Heart left ventricle (tissue), 13 donors: ENCODE results near the gene BTBD1.

Source experiments
- POLR2A ChIP-seq, 2 donors: fragments of 450-650 bp; IDR thresholded peaks; one replicate each; pipeline ENCODE4 v1.6.1; 2017; ENCODE audit warnings: antibody characterized with exemption in 2 of 2, mild to moderate bottlenecking in 2 of 2, moderate library complexity in 2 of 2
- TF ChIP-seq, protein P1 (sequence below), 12 donors: fragments of 200-600 bp; sonication (generic) in 4 of 12; IDR thresholded peaks; one replicate each; pipeline versions ENCODE4 v1.5.0 to v1.8.0; 2018 to 2022; ENCODE audit warnings: antibody characterized with exemption in 12 of 12, mild to moderate bottlenecking in 5 of 12
- donor health status: ischemic (EF 13 %, LVEDD 7.1; RV severe dilation, severe dysfunction).
- donor health status: DM: no; HTN: yes; CAD: no.
- donor health status: DM: no; HTN: no; CAD: no.
- donor health status: ischemic (EF 25% LVEDD 6.9; RV normal size, moderate dysfunction).
- donor health status: ischemic (EF 25% LVEDD 5.7; RV mildly dilated, moderate dysfunction).
- donor health status: ischemic (EF 35%, LVEDD 5.7; RV mildly dilated, moderate dysfunction).
- donor health status: nonischemic (EF 11% LVEDD 7.7; RV severe dilation, severe dysfunction).
- donor health status: DM: yes; HTN: yes; CAD: no.
- donor health status: PGD.
- donor health status: ischemic (EF 29% LVEDD 5.4; RV normal size, mild dysfunction).
- donor health status: nonischemic (EF 23%, LVEDD 6.1; RV moderate dilation, normal function).

DNA sequence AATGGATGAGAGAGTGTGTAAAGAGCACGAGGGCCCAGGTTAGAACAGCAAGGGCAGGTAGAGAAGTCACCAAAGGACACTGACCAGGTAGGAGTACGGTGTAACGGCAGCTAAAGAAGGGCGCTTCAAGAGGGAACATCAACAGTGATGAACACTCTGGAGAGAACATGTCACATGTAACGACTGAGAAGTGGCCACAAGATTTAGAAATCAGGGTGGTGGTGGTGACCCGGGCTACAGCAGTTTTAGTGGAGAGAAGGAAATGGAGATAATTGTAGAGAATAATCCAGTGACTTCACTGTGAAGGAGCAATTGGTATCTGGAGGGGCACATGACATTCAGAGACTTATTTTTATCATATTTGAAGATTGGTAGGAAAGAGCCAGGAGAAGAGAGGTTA, 54.4 kb downstream of the BTBD1 start:
- TF ChIP-seq, protein P1, sequence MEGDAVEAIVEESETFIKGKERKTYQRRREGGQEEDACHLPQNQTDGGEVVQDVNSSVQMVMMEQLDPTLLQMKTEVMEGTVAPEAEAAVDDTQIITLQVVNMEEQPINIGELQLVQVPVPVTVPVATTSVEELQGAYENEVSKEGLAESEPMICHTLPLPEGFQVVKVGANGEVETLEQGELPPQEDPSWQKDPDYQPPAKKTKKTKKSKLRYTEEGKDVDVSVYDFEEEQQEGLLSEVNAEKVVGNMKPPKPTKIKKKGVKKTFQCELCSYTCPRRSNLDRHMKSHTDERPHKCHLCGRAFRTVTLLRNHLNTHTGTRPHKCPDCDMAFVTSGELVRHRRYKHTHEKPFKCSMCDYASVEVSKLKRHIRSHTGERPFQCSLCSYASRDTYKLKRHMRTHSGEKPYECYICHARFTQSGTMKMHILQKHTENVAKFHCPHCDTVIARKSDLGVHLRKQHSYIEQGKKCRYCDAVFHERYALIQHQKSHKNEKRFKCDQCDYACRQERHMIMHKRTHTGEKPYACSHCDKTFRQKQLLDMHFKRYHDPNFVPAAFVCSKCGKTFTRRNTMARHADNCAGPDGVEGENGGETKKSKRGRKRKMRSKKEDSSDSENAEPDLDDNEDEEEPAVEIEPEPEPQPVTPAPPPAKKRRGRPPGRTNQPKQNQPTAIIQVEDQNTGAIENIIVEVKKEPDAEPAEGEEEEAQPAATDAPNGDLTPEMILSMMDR (IDR thresholded peaks at IDR 0.05), result no peak
- no peak for TF ChIP-seq POLR2A (IDR thresholded peaks at IDR 0.05)
